ENCODE results near the gene SH3GLB1.

GRCh38 chr1:86787621-86788020, 83.2 kb downstream of the SH3GLB1 start:
- TF ChIP-seq CTCF (IDR thresholded peaks at IDR 0.05) (no peak), FOXP4 (CRISPR knock-in tag; IDR thresholded peaks at IDR 0.05) (no peak), ZNF423 (CRISPR knock-in tag; IDR thresholded peaks at IDR 0.05) (no peak), MAX (CRISPR knock-in tag; IDR thresholded peaks at IDR 0.05) (no peak), FOXJ3 (CRISPR knock-in tag; IDR thresholded peaks at IDR 0.05; ENCODE audit: borderline replicate concordance) (no peak)
